ENCODE measurements around the gene AQP11.

AQP11 gene

DNA sequence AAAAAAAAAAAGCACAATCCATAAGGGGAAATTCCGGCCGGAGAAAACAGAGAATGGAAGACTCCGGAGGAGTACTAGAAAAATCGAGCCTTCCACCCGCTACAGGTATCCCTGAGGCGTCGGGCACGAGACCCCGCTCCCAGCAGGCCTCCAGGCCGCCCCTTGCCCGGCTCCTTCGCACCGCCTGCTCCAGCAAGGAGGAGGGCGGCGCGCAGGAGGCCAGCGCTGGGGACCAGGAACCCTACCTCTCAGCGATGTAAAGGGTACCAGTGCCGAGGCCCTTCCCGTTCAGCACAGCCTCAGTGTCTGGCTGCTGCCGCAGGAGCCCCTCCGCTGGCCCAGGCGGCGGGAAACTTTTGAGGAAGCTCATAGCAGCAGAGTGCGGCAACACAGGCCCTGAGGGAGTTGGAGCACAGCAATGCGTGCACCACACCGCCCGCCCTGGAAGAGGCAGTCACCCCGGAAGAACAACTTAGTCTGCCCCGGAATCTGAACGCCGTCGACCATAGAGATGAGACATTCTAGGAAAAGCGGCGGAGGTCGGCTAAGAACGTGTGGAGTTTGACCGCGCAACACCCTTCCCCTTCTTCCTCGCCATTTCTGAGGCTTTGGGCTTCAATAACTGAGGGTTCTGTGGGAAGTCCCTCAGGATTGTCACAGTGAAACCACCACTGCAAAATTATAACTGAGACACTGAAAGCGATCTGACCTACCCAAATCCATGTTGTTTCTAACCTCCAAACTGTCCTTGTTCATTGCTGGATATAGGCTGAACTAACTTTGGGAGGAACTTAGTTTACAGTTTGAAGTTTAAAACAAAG, 47.8 kb downstream of the AQP11 start, which contains the start of gene CLNS1A:
TSS of gene CLNS1A (minus strand) at position 450 of the 821 bp plus-strand sequence. CDS start at position 370, 80 bp downstream.
- peak; percentile 100 for ATAC-seq
- TF ChIP-seq ZNF565 (CRISPR knock-in tag; conservative IDR thresholded peaks at IDR 0.05; ENCODE audit: low read depth) (no peak), BACH2 (CRISPR knock-in tag; IDR thresholded peaks at IDR 0.05; ENCODE audit: borderline replicate concordance) (no peak)
- TF ChIP-seq, protein P1, sequence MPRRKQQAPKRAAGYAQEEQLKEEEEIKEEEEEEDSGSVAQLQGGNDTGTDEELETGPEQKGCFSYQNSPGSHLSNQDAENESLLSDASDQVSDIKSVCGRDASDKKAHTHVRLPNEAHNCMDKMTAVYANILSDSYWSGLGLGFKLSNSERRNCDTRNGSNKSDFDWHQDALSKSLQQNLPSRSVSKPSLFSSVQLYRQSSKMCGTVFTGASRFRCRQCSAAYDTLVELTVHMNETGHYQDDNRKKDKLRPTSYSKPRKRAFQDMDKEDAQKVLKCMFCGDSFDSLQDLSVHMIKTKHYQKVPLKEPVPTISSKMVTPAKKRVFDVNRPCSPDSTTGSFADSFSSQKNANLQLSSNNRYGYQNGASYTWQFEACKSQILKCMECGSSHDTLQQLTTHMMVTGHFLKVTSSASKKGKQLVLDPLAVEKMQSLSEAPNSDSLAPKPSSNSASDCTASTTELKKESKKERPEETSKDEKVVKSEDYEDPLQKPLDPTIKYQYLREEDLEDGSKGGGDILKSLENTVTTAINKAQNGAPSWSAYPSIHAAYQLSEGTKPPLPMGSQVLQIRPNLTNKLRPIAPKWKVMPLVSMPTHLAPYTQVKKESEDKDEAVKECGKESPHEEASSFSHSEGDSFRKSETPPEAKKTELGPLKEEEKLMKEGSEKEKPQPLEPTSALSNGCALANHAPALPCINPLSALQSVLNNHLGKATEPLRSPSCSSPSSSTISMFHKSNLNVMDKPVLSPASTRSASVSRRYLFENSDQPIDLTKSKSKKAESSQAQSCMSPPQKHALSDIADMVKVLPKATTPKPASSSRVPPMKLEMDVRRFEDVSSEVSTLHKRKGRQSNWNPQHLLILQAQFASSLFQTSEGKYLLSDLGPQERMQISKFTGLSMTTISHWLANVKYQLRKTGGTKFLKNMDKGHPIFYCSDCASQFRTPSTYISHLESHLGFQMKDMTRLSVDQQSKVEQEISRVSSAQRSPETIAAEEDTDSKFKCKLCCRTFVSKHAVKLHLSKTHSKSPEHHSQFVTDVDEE (CRISPR knock-in tag; IDR thresholded peaks at IDR 0.05), result peak; percentile 35; the same call in 1 of the 2 replicates

DNA sequence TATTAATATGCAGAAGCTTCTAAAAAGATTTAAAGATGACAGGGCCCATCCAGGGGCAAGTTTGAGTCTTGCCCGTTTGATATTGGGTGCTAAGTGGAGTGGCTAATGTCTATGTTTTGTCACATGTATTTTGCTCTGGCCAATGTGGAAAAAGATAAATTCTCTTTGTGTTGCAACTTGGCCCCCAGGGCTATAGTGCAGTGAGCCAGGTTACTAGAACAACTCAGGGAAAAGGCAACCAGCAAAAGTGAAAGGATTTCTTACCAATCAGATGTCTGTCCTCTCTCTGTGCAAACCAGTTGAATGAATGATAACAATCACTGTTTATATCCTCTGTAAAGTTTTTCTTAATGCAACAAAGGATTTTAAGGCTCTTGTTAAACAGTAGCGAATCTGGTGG, 52.5 kb downstream of the AQP11 start:
- TF ChIP-seq ZNF70 (CRISPR knock-in tag; IDR thresholded peaks at IDR 0.05) (no peak), SNAI2 (CRISPR knock-in tag; IDR thresholded peaks at IDR 0.05) (no peak), TOX (CRISPR knock-in tag; IDR thresholded peaks at IDR 0.05; ENCODE audit: borderline replicate concordance) (no peak), ZFP3 (CRISPR knock-in tag; IDR thresholded peaks at IDR 0.05) (no peak), TCF4 (CRISPR knock-in tag; IDR thresholded peaks at IDR 0.05; ENCODE audit: borderline replicate concordance) (no peak), PPARA (CRISPR knock-in tag; IDR thresholded peaks at IDR 0.05; ENCODE audit: borderline replicate concordance) (no peak), RARB (CRISPR knock-in tag; IDR thresholded peaks at IDR 0.05) (no peak)
- TF ChIP-seq, protein P2, sequence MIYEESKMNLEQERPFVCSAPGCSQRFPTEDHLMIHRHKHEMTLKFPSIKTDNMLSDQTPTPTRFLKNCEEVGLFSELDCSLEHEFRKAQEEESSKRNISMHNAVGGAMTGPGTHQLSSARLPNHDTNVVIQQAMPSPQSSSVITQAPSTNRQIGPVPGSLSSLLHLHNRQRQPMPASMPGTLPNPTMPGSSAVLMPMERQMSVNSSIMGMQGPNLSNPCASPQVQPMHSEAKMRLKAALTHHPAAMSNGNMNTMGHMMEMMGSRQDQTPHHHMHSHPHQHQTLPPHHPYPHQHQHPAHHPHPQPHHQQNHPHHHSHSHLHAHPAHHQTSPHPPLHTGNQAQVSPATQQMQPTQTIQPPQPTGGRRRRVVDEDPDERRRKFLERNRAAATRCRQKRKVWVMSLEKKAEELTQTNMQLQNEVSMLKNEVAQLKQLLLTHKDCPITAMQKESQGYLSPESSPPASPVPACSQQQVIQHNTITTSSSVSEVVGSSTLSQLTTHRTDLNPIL (CRISPR knock-in tag; IDR thresholded peaks at IDR 0.05; ENCODE audit: low read depth), result no peak
- no peak for ATAC-seq

DNA sequence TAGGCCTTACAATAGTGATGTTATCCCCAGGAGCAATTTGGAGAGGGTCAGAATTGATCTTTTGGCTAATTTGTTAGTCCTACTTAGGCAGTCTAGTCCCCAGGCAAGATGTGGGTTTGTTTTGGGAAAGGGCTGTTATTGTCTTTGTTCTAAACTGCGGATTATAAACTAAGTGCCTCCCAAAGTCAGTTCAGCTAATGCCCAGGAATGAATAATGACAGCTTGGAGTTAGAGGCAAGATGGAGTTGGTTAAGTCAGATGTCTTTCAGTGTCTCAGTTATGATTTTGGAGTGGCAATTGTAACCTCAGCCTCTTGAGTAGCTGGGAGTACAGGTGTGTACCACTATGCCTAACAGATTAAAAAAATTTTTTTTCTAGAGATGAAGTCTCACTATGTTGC, 55.1 kb downstream of the AQP11 start:
- ATAC-seq, result no peak

DNA sequence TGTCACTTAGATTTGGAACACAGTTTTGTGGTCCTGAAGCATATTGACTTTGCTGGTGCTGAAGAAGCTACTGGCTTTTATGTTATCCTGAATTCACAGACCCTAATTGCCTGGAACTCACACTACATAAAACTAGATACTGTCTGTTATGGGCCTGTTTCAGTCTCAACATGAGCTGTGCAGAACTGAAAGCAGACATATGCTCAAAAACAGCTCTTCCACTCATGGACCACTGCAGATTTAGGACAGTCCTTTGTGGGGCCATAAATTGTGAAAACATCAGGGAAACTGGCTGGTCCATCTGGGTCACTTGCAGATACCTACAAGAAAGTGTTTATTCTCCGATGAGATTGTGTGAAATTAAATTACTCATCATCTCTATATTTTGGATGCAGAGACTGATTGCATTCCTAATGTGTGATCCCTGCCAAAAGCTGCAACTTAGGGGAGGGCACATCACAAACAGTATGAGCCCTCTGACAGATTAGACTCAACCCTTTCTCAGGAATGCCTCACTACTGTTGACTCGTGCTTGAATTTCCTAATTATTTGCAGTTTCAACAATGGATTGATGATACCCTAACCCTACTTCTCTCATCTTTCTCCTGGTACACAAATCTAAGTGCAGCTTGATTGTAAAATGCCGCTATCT, 58.0 kb downstream of the AQP11 start:
- ATAC-seq, result peak; percentile 32; the same call in 1 of the 3 replicates
- no peak for TF ChIP-seq ZNF8 (CRISPR knock-in tag; IDR thresholded peaks at IDR 0.05)

More for the DNA sequence above, 55.1 kb downstream of the AQP11 start:
- no peak for TF ChIP-seq TOX (CRISPR knock-in tag; IDR thresholded peaks at IDR 0.05; ENCODE audit: borderline replicate concordance)
- TF ChIP-seq SNAI2 (CRISPR knock-in tag; IDR thresholded peaks at IDR 0.05), result no peak
- no peak for TF ChIP-seq ZNF70 (CRISPR knock-in tag; IDR thresholded peaks at IDR 0.05)
- no peak for TF ChIP-seq TCF4 (CRISPR knock-in tag; IDR thresholded peaks at IDR 0.05; ENCODE audit: borderline replicate concordance)
- no peak for TF ChIP-seq ISL1 (CRISPR knock-in tag; IDR thresholded peaks at IDR 0.05)
- no peak for TF ChIP-seq PPARA (CRISPR knock-in tag; IDR thresholded peaks at IDR 0.05; ENCODE audit: borderline replicate concordance)

DNA sequence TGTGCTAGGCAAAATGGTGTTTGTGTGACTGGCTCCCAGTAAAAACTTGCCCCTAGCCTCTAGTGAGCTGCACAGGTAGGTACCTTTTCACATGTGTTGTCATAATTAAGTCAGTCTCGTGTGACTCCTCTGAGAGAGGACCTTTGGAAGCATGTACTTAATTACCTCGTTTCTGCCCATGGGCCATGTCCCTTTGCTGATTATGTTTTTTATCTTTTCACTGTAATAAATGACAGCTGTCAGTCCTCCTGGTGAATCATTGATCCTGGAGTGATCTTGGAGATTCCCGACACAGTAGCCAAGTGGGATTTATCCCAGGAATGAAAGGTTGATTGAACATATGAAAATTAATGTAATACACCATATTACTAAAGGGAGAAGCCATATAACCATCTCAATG, 60.4 kb downstream of the AQP11 start:
- ATAC-seq, result no peak

More for the DNA sequence above, 60.4 kb downstream of the AQP11 start:
- TF ChIP-seq BACH2 (CRISPR knock-in tag; IDR thresholded peaks at IDR 0.05; ENCODE audit: borderline replicate concordance) (no peak), CSDC2 (CRISPR knock-in tag; IDR thresholded peaks at IDR 0.05) (no peak)
- TF ChIP-seq, protein P2 (CRISPR knock-in tag; IDR thresholded peaks at IDR 0.05; ENCODE audit: low read depth), result no peak
- TF ChIP-seq, protein P3, sequence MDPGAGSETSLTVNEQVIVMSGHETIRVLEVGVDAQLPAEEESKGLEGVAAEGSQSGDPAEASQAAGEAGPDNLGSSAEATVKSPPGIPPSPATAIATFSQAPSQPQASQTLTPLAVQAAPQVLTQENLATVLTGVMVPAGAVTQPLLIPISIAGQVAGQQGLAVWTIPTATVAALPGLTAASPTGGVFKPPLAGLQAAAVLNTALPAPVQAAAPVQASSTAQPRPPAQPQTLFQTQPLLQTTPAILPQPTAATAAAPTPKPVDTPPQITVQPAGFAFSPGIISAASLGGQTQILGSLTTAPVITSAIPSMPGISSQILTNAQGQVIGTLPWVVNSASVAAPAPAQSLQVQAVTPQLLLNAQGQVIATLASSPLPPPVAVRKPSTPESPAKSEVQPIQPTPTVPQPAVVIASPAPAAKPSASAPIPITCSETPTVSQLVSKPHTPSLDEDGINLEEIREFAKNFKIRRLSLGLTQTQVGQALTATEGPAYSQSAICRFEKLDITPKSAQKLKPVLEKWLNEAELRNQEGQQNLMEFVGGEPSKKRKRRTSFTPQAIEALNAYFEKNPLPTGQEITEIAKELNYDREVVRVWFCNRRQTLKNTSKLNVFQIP (CRISPR knock-in tag; IDR thresholded peaks at IDR 0.05; ENCODE audit: borderline replicate concordance, low read depth), result no peak
